Tongue (tissue), 2 donors: ENCODE measurements around the gene PODN. TPM values are rescaled to one million over a fixed set of nuclear protein-coding genes. Genes with fewer than 3 reads are reported as not detected.

ENCODE experiments used
- DNase-seq: peaks from one replicate; pipeline ENCODE4 v3.0.0-alpha.2; 2015
- total RNA-seq: library from RNA; depleted of rRNA; stranded (reverse); fragments of >200 nt; gene quantifications from one replicate; pipeline ENCODE4 v1.2.3, GENCODE V29; 2014

PODN gene
- 17.1 TPM for total RNA-seq

GRCh38 chr1:53061859-53062707 lies at the start of gene PODN:
PODN (plus strand) TSS chr1:53062213; CDS start chr1:53069856, 7,643 bp downstream.
- DNase-seq, result peak; percentile 58

GRCh38 chr1:53014791-53015507 lies 47.1 kb upstream of the PODN start:
- DNase-seq, result peak; percentile 92

- DNase-seq, result no peak
These were observed 46.5 kb upstream of the PODN start for GRCh38 chr1:53015508-53015860.

- DNase-seq, result no peak
These were observed 45.3 kb upstream of the PODN start for GRCh38 chr1:53016705-53017104.

- no peak for DNase-seq
These were observed 41.4 kb upstream of the PODN start for GRCh38 chr1:53020588-53020987.

GRCh38 chr1:53022179-53022578 lies 39.8 kb upstream of the PODN start:
- no peak for DNase-seq

- no peak for DNase-seq
These were observed 38.5 kb upstream of the PODN start for GRCh38 chr1:53023546-53023945.

- no peak for DNase-seq
These were observed 37.9 kb upstream of the PODN start for GRCh38 chr1:53024117-53024516.

- no peak for DNase-seq
These were observed 36.8 kb upstream of the PODN start for GRCh38 chr1:53025034-53025768.

- DNase-seq, result no peak
These were observed 36.3 kb upstream of the PODN start for GRCh38 chr1:53025769-53026112.

- no peak for DNase-seq
These were observed 35.8 kb upstream of the PODN start for GRCh38 chr1:53026254-53026653.

GRCh38 chr1:53031732-53032131 lies 30.3 kb upstream of the PODN start:
- peak; percentile 7 for DNase-seq

- no peak for DNase-seq
These were observed 24.9 kb upstream of the PODN start for GRCh38 chr1:53037159-53037558.

- no peak for DNase-seq
These were observed 23.4 kb upstream of the PODN start for GRCh38 chr1:53038566-53038965.

- peak; percentile 54 for DNase-seq
These were observed 18.7 kb upstream of the PODN start for GRCh38 chr1:53043271-53043670.

GRCh38 chr1:53044926-53045325 lies 17.1 kb upstream of the PODN start:
- DNase-seq, result no peak

GRCh38 chr1:53046930-53047329 lies 15.1 kb upstream of the PODN start:
- DNase-seq, result peak; percentile 16

GRCh38 chr1:53047737-53048736 lies 14.0 kb upstream of the PODN start:
- DNase-seq, result no peak

- DNase-seq, result peak; percentile 78
These were observed 12.9 kb upstream of the PODN start for GRCh38 chr1:53048960-53049573.

GRCh38 chr1:53049574-53049967 lies 12.4 kb upstream of the PODN start:
- DNase-seq, result no peak

GRCh38 chr1:53050310-53050709 lies 11.7 kb upstream of the PODN start:
- no peak for DNase-seq
